ENCODE results near the gene MRPL14.

Gene MRPL14

DNA sequence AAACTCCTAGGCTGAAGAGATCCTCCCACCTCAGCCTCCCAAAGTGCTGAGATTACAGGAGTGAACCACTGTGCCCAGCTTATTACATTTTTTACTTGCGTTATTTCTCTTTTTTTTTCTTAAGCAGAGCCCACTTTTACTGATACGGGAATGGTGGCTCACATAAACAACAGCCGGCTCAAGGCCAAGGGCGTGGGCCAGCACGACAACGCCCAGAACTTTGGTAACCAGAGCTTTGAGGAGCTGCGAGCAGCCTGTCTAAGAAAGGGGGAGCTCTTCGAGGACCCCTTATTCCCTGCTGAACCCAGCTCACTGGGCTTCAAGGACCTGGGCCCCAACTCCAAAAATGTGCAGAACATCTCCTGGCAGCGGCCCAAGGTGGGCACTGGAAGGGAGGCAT lies 41.9 kb upstream of the MRPL14 start:
- no peak for DNase-seq (ENCODE audit: low read depth, low spot score)
- in situ Hi-C loops (cut with HindIII; ENCODE audit: low sequenced_read_pairs) = no loop called here
- H3K4me3 ChIP-seq (ENCODE audit: low read depth, low read length) = no peak overlapping the region
- no peak for TF ChIP-seq CTCF (IDR thresholded peaks at IDR 0.05; ENCODE audit: low read depth, low read length)

DNA sequence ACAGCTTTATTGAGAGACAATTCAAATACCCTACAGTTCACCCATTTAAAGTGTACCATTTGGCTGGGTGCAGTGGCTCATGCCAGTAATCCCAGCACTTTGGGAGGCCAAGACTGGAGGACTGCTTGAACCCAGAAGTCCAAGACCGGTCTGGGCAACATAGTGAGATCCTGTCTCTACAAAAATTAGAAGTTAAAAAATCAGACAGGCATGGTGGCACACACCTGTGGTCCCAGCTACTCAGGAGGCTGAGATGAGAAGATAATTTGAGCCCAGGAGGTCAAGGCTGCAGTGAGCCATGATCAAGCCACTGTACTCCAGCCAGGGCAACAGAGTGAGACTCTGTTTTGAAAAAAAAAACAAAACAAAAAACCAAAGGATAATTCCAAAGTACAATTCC lies 40.3 kb upstream of the MRPL14 start:
- no peak for DNase-seq (ENCODE audit: low read depth, low spot score)
- H3K4me3 ChIP-seq (ENCODE audit: low read depth, low read length) = no peak overlapping the region
- TF ChIP-seq CTCF (IDR thresholded peaks at IDR 0.05; ENCODE audit: low read depth, low read length) = no peak
- in situ Hi-C loops (cut with HindIII; ENCODE audit: low sequenced_read_pairs) = no loop called here

GRCh38 chr6:44166591-44167184 lies 39.4 kb upstream of the MRPL14 start:
- DNase-seq (ENCODE audit: low read depth, low spot score) = no peak
- in situ Hi-C loops (cut with HindIII; ENCODE audit: low sequenced_read_pairs) = no loop called here
- TF ChIP-seq CTCF (IDR thresholded peaks at IDR 0.05; ENCODE audit: low read depth, low read length) = no peak
- H3K4me3 ChIP-seq (ENCODE audit: low read depth, low read length) = no peak overlapping the region

- H3K4me3 ChIP-seq (ENCODE audit: low read depth, low read length) = no peak overlapping the region
- no peak for DNase-seq (ENCODE audit: low read depth, low spot score)
- TF ChIP-seq CTCF (IDR thresholded peaks at IDR 0.05; ENCODE audit: low read depth, low read length) = no peak
- in situ Hi-C loops (cut with HindIII; ENCODE audit: low sequenced_read_pairs) = no loop called here
These were observed 38.9 kb upstream of the MRPL14 start for GRCh38 chr6:44166116-44166515.

- TF ChIP-seq CTCF (IDR thresholded peaks at IDR 0.05; ENCODE audit: low read depth, low read length) = no peak
- peak; percentile 55 for DNase-seq (ENCODE audit: low read depth, low spot score)
- no peak overlapping the region for H3K4me3 ChIP-seq (ENCODE audit: low read depth, low read length)
- in situ Hi-C loops (cut with HindIII; ENCODE audit: low sequenced_read_pairs) = no loop called here
These were observed 35.8 kb upstream of the MRPL14 start for GRCh38 chr6:44162876-44163625.

DNA sequence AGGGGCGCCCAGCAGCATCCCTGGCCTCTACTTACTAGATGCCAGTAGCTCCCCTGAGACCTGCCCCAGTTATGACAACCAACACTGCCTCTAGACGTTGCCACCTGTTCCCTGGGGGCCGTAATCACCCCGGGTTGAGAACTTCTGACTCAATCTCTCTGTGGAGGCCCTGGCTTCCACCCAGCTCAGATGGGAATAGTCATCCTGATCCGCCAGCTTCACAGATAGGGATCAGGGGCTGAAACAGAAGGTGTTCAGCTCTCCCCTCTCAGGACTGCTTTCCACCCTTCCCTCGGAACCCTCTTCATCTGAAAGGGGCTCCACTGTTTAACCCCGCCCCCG lies 34.7 kb upstream of the MRPL14 start:
- no peak overlapping the region for H3K4me3 ChIP-seq (ENCODE audit: low read depth, low read length)
- no peak for TF ChIP-seq CTCF (IDR thresholded peaks at IDR 0.05; ENCODE audit: low read depth, low read length)
- peak; percentile 41 for DNase-seq (ENCODE audit: low read depth, low spot score)
- in situ Hi-C loops (cut with HindIII; ENCODE audit: low sequenced_read_pairs) = no loop called here
